OCI-LY1 (cell line): ENCODE measurements around the gene RPS6KA2.

Experiments used
- H2AFZ ChIP-seq: fragments of 200-600 bp; sonication (generic), shearing (Covaris generic); 2 replicates; pipeline ENCODE4 v1.6.0; 2014; ENCODE audit warnings: antibody characterized with exemption, mild to moderate bottlenecking, low read length
- H3F3A ChIP-seq: fragments of 200-600 bp; sonication (generic), shearing (Covaris generic); 2 replicates; pipeline ENCODE4 v1.6.0; 2014; ENCODE audit warnings: mild to moderate bottlenecking, antibody characterized with exemption, low read length, moderate library complexity; ENCODE audit not compliant: insufficient read depth
- H3K27ac ChIP-seq: fragments of 200-600 bp; sonication (generic); 2 replicates; pipeline ENCODE4 v1.5.1; 2014; ENCODE audit warnings: low read length, mixed run types, mild to moderate bottlenecking, low read depth; ENCODE audit not compliant: poor library complexity, severe bottlenecking
- H3K27me3 ChIP-seq: fragments of 200-600 bp; sonication (generic); 2 replicates; pipeline ENCODE4 v1.6.0; 2014; ENCODE audit warnings: antibody characterized with exemption, mild to moderate bottlenecking, low read length, moderate library complexity; ENCODE audit not compliant: insufficient read depth
- H3K36me3 ChIP-seq: fragments of 200-600 bp; sonication (generic); 2 replicates; pipeline ENCODE4 v1.6.1; 2014; ENCODE audit warnings: mild to moderate bottlenecking, antibody characterized with exemption, low read length, moderate library complexity, mixed read lengths; ENCODE audit not compliant: insufficient read depth
- H3K4me1 ChIP-seq: fragments of 200-600 bp; sonication (generic); 2 replicates; pipeline ENCODE4 v1.5.1; 2014; ENCODE audit warnings: mild to moderate bottlenecking, low read length, moderate library complexity; ENCODE audit not compliant: insufficient read depth, severe bottlenecking
- H3K4me2 ChIP-seq: fragments of 200-600 bp; sonication (generic), shearing (Covaris generic); 2 replicates; pipeline ENCODE4 v1.6.1; 2014; ENCODE audit warnings: low read length
- H3K4me3 ChIP-seq: fragments of 200-600 bp; sonication (generic); 2 replicates; pipeline ENCODE4 v1.5.1; 2014; ENCODE audit warnings: low read length, low read depth, mild to moderate bottlenecking, mixed read lengths; ENCODE audit not compliant: poor library complexity, severe bottlenecking
- H3K79me2 ChIP-seq: fragments of 200-600 bp; shearing (Covaris generic); 2 replicates; pipeline ENCODE4 v1.6.1; 2016; ENCODE audit warnings: mixed run types, low read length, mixed read lengths; ENCODE audit not compliant: insufficient read depth
- H3K9ac ChIP-seq: fragments of 200-600 bp; sonication (generic), shearing (Covaris generic); 2 replicates; pipeline ENCODE4 v1.6.1; 2014; ENCODE audit warnings: mild to moderate bottlenecking, low read length, mixed read lengths
- H3K9me2 ChIP-seq: fragments of 200-600 bp; sonication (generic), shearing (Covaris generic); 2 replicates; pipeline ENCODE4 v1.6.1; 2014; ENCODE audit warnings: low read depth, mild to moderate bottlenecking, low read length, mixed read lengths
- H3K9me3 ChIP-seq: fragments of 200-600 bp; shearing (Covaris generic); 2 replicates; pipeline ENCODE4 v1.6.1; 2014; ENCODE audit warnings: low read length, mixed read lengths
- H4K20me1 ChIP-seq: fragments of 200-600 bp; sonication (generic), shearing (Covaris generic); 2 replicates; pipeline ENCODE4 v1.6.0; 2016; ENCODE audit warnings: mild to moderate bottlenecking, low read length; ENCODE audit not compliant: insufficient read depth
- EZH2 ChIP-seq: fragments of 200-600 bp; sonication (generic), shearing (Covaris generic); IDR thresholded peaks from 2 replicates; pipeline ENCODE4 v1.8.0; 2017; ENCODE audit warnings: borderline replicate concordance, mixed run types, mild to moderate bottlenecking, antibody characterized with exemption, low read length, moderate library complexity, mixed read lengths
- TF ChIP-seq, protein P1 (sequence below): fragments of 200-600 bp; sonication (generic), shearing (Covaris generic); IDR thresholded peaks from 2 replicates; pipeline ENCODE4 v1.5.1; 2017; ENCODE audit warnings: mild to moderate bottlenecking, antibody characterized with exemption, low read length, moderate library complexity, mixed read lengths

Gene RPS6KA2

DNA sequence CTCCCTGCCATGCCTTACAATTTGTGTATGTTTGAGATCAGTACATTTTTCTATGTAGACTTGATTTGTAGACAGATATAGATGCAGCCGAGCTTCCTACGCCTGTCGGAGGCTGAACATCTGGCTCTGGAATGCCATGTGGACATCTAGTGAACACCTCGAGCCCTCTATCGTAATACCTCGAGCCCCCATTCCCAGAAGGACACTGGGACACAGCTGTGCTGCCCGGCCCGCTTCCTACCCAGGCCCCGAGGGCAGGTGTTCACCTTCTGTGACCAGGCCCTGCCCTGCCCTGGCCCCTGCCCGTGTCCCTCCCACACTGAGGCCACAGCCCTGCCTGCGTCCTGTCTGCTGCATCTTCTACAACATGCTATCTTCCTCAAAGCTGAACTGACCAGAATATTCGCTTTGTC, 12.9 kb downstream of the RPS6KA2 start:
- Histone ChIP-seq H3K36me3 (no peaks in the 10 kb centered on the region), H4K20me1 (no peaks in the 10 kb centered on the region), H3K4me3 (no peak overlapping the region), H3K9me3 (no peaks in the 10 kb centered on the region), H2AFZ (no peak overlapping the region), H3K27me3 (0 out of 2 replicates have a peak, but pooled peaks cover 4% of the 10 kb centered on the region), H3K27ac (no peak overlapping the region), H3K4me1 (no peaks in the 10 kb centered on the region), H3K4me2 (no peak overlapping the region), H3F3A (no peaks in the 10 kb centered on the region), H3K9me2 (no peaks in the 10 kb centered on the region), H3K79me2 (no peaks in the 10 kb centered on the region), H3K9ac (no peak overlapping the region)
- no peak for TF ChIP-seq EZH2
- TF ChIP-seq, protein P1, sequence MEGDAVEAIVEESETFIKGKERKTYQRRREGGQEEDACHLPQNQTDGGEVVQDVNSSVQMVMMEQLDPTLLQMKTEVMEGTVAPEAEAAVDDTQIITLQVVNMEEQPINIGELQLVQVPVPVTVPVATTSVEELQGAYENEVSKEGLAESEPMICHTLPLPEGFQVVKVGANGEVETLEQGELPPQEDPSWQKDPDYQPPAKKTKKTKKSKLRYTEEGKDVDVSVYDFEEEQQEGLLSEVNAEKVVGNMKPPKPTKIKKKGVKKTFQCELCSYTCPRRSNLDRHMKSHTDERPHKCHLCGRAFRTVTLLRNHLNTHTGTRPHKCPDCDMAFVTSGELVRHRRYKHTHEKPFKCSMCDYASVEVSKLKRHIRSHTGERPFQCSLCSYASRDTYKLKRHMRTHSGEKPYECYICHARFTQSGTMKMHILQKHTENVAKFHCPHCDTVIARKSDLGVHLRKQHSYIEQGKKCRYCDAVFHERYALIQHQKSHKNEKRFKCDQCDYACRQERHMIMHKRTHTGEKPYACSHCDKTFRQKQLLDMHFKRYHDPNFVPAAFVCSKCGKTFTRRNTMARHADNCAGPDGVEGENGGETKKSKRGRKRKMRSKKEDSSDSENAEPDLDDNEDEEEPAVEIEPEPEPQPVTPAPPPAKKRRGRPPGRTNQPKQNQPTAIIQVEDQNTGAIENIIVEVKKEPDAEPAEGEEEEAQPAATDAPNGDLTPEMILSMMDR, result no peak

DNA sequence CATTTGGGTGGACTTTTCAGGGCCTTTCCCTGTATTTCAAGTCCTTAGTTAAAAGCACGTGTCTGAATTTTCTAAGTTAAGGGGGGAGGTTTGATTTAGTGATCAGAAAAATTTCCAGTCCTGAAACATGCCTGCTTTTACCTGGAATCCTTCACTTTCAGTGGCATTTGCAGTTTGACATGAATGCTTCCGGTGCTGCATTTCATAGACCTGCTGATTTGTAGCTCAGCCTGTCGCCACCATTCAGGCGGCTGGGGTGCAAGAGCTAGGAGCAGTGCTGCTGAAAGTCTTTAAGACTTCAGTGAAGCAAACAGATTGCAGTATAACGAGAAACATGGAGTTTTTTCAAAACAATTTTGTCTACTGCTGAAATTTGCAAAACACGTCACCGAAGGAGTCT, 14.0 kb downstream of the RPS6KA2 start:
- no peaks in the 10 kb centered on the region for H3F3A ChIP-seq
- H3K36me3 ChIP-seq, result no peaks in the 10 kb centered on the region
- H3K9me3 ChIP-seq, result no peaks in the 10 kb centered on the region
- H3K9ac ChIP-seq, result no peak overlapping the region
- H3K79me2 ChIP-seq, result no peaks in the 10 kb centered on the region
- no peaks in the 10 kb centered on the region for H3K9me2 ChIP-seq
- TF ChIP-seq EZH2, result no peak
- TF ChIP-seq, protein P1, result no peak
- H4K20me1 ChIP-seq, result no peaks in the 10 kb centered on the region
- no peak overlapping the region for H3K4me2 ChIP-seq
- 0 out of 2 replicates have a peak, but pooled peaks cover 4% of the 10 kb centered on the region for H3K27me3 ChIP-seq
- no peak overlapping the region for H2AFZ ChIP-seq
- H3K4me3 ChIP-seq, result no peak overlapping the region
- H3K27ac ChIP-seq, result no peak overlapping the region
- H3K4me1 ChIP-seq, result no peaks in the 10 kb centered on the region

DNA sequence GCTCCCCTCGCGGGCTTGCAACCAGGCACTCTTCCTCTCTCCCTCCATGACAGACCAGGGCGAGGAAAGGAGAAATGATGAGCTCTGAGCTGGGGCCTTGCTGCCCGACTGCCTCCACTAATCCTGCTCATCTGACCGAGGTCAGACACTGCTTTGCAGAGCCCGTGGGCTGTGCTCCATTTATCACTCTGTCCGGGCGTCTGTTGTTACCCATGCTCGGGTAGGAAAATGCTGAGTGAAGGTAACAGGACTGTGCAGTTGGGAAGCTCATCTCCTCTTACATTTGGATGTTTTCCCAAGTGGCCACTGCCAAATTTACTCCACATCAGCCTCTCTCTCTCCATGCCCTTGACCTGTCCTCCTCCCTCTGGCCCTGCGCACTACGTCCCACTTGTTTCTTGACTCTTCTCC, 14.6 kb downstream of the RPS6KA2 start:
- no peak overlapping the region for H3K4me2 ChIP-seq
- no peak overlapping the region for H2AFZ ChIP-seq
- TF ChIP-seq, protein P1, result no peak
- TF ChIP-seq EZH2, result no peak
- H3K9me2 ChIP-seq, result no peaks in the 10 kb centered on the region
- H3K27ac ChIP-seq, result no peak overlapping the region
- H3K36me3 ChIP-seq, result no peaks in the 10 kb centered on the region
- H3K9ac ChIP-seq, result no peak overlapping the region
- no peaks in the 10 kb centered on the region for H3K79me2 ChIP-seq
- H3K27me3 ChIP-seq, result 0 out of 2 replicates have a peak, but pooled peaks cover 4% of the 10 kb centered on the region
- H3K4me1 ChIP-seq, result no peaks in the 10 kb centered on the region
- no peaks in the 10 kb centered on the region for H3F3A ChIP-seq
- no peaks in the 10 kb centered on the region for H3K9me3 ChIP-seq
- H3K4me3 ChIP-seq, result no peak overlapping the region
- no peaks in the 10 kb centered on the region for H4K20me1 ChIP-seq
